Epithelial cell of alveolus of lung (primary cell): ENCODE results near the gene KRTAP12-3. TPM values are rescaled to one million over a fixed set of nuclear protein-coding genes. Genes with fewer than 3 reads are reported as not detected.

Experiments
- total RNA-seq: library from RNA; depleted of rRNA; stranded (reverse); fragments of >200 nt; gene quantifications from 2 replicates; pipeline ENCODE4 v1.2.1, GENCODE V29; 2015

The KRTAP12-3 gene, protein sequence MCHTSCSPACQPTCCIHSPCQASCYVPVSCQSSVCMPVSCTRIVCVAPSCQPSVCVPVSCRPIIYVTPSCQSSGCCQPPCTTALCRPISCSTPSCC
- total RNA-seq = not detected in 2 replicates

DNA sequence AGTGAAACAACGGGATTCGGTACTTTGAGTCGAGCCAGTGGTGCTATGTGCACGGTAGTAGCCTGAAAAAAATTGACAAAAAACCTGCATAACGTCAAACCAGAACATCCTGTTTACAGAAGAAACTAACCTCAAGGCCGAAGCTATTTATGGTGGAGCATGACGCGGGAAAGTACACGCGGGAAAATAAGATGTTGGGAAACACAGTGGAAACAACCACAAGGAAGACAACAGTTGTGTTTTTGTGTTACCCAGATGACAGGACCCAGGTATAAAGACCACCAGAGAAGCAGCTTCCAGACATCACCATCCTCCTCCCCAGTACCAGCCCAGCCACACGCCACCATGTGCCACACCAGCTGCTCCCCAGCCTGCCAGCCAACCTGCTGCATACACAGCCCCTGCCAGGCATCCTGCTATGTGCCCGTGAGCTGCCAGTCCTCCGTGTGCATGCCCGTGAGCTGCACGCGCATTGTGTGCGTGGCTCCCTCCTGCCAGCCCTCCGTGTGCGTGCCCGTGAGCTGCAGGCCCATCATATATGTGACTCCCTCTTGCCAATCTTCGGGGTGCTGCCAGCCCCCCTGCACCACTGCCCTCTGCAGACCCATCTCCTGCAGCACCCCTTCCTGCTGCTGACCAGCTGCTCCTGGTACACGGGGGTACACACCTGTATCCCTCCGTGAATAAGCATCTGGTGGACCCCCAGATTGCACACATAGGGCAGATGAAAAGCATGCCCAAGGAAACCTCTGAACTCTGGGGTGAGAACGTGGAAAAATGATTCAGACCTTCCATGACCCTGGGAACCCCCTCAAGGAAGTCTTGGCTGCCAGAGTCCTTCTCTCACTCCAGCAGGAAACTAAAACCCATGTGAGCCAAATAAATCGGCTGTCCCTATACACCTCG, at the start of gene KRTAP12-3:
Gene KRTAP12-3, plus strand, starts transcription at position 298 of the 906 bp plus-strand sequence. Its CDS starts 48 bp downstream, at position 346.

GRCh38 chr21:44612029-44612486, 45.7 kb upstream of the KRTAP12-3 start, which contains the start of gene KRTAP10-8:
Gene KRTAP10-8, plus strand, starts transcription at chr21:44612079. Its CDS starts 22 bp downstream, at chr21:44612101.

DNA sequence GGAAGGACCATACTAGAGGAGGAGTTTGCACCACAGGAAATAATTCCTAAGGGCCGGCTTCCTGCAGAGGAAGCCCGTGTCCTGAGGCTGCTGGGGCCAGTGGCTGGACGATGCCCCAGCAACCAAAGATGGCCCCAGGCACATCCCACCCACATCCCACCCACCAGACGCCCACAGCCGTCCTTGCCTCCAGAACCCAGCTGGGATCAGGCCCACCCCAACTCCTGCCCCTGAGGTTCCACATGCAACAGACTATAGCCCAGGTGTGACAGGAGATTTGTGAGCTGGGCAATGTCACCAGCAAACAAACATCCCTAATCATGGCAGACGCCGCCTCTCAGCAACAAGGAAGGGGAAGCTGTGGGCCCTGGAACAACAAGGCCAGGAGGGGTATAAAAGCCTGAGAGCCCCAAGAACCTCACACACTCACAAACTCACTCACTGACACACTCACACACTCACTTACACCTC, 31.0 kb upstream of the KRTAP12-3 start, which contains the start of gene KRTAP10-9:
Gene KRTAP10-9, plus strand, starts transcription at position 421 of the 471 bp plus-strand sequence. CDS start 79 bp downstream, outside the sequence.

GRCh38 chr21:44637018-44637850, 20.5 kb upstream of the KRTAP12-3 start, which contains the start of gene KRTAP10-10:
Gene KRTAP10-10, plus strand, starts transcription at chr21:44637356. Its CDS starts 62 bp downstream, at chr21:44637418.

DNA sequence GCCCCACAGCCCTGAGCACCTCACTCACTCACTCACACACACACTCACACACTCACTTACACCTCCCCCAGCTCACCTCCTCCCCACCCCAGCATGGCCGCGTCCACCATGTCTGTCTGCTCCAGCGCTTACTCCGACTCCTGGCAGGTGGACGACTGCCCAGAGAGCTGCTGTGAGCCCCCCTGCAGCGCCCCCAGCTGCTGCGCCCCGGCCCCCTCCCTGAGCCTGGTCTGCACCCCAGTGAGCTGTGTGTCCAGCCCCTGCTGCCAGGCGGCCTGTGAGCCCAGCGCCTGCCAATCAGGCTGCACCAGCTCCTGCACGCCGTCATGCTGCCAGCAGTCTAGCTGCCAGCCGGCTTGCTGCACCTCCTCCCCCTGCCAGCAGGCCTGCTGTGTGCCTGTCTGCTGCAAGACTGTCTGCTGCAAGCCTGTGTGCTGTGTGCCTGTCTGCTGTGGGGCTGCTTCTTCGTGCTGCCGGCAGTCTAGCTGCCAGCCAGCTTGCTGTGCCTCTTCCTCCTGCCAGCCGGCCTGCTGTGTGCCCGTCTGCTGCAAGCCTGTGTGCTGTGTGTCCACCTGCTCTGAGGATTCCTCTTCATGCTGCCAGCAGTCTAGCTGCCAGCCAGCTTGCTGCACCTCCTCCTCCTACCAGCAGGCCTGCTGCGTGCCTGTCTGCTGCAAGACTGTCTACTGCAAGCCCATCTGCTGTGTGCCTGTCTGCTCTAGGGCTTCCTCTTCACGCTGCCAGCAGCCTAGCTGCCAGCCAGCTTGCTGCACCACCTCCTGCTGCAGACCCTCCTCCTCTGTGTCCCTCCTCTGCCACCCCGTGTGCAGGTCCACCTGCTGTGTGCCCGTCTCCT, 11.1 kb upstream of the KRTAP12-3 start, which contains the start of gene KRTAP10-11:
Gene KRTAP10-11, plus strand, starts transcription at position 49 of the 856 bp plus-strand sequence. Its CDS starts 45 bp downstream, at position 94.

DNA sequence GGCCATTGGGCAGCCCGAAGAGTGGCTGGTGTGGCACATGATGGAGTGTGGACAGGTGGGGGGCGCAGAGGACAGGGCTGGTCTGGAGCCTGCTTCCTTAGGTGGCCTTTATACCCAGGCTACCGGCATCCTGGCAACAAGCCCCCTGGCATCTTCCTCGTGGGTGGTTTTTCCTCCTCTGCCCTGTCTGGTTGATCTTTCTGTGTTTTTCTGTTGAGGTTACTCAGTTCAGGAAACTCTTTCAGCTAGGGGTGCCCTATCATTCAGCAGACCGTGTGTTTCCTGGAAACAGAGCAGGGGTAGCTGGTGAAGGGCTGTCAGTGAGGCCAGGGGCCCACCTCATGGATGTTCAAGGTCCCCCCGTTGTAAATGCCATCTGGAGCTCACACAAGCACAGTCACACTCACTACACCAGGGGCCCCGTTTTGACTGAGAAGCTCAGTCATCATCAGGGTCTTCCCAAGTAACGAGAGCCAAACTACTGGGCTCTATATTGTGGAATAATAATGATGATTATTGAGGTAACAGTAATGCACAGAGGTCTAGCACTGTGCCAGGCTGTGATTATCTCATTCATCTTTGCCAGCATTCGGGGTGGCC, 3.1 kb upstream of the KRTAP12-3 start, which contains the start of gene KRTAP12-4:
Gene KRTAP12-4, minus strand, starts transcription at position 84 of the 600 bp plus-strand sequence. Its CDS starts 45 bp downstream, at position 39.

DNA sequence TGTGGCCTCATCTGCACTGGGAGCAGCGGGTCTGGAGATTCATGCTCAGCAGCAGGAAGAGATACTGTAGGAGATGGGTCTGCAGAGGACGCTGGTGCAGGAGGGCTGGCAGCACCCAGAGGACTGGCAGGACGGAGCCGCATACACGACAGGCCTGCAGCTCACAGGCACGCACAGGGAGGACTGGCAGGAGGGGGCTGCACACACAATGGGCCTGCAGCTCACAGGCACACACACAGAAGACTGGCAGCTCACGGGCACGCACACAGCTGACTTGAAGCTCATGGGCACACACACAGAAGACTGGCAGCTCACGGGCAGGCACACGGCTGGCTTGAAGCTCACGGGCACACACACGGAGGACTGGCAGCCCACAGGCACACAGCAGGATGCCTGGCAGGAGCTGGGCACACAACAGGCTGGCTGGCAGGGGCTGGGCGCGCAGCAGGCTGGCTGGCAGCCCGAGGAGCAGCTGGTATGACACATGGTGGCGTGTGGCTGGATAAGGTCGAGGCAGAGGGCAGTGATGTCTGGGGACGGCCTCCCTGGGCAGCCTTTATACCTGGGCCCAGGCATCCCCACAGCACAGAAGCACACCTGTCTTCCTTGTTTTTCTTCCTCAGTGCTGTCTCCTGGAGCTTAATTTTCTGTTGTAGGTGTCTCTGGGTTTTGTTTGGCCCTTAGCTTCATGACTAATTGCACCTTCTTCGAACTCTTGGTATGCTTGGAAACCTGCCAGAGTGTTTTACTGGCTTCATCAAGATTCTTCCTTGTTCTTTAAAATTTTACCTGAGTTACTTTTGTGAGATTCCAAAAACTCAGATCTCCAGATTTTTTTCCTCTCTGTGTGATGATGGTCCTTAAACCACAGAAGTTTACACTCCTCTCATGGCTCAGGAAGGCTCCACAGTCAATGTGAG, 8.9 kb downstream of the KRTAP12-3 start, which contains the start of gene KRTAP12-2:
Gene KRTAP12-2, minus strand, starts transcription at position 527 of the 920 bp plus-strand sequence. Its CDS starts 41 bp downstream, at position 486.

GRCh38 chr21:44681861-44682579, 24.3 kb downstream of the KRTAP12-3 start, which contains the start of gene KRTAP12-1:
Gene KRTAP12-1, minus strand, starts transcription at chr21:44682163. Its CDS starts 40 bp downstream, at chr21:44682123.

DNA sequence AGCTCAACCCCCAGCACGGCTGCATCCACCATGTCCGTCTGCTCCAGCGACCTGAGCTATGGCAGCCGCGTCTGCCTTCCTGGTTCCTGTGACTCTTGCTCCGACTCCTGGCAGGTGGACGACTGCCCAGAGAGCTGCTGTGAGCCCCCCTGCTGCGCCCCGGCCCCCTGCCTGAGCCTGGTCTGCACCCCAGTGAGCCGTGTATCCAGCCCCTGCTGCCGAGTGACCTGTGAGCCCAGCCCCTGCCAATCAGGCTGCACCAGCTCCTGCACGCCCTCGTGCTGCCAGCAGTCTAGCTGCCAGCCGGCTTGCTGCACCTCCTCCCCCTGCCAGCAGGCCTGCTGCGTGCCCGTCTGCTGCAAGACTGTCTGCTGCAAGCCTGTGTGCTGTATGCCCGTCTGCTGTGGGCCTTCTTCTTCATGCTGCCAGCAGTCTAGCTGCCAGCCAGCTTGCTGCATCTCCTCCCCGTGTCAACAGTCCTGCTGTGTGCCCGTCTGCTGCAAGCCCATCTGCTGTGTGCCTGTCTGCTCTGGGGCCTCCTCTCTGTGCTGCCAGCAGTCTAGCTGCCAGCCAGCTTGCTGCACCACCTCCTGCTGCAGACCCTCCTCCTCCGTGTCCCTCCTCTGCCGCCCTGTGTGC, 39.6 kb downstream of the KRTAP12-3 start, which contains the start of gene KRTAP10-12:
Gene KRTAP10-12, plus strand, starts transcription at position 1 of the 639 bp plus-strand sequence. Its CDS starts 30 bp downstream, at position 31.

Other genes starting within 250 kb of the KRTAP12-3 start
- 0.64 and 1.0 TPM in 2 replicates for gene LRRC3, start 202.4 kb upstream of the KRTAP12-3 start, total RNA-seq
- gene KRTAP10-1, start 117.7 kb upstream of the KRTAP12-3 start, total RNA-seq = not detected in 2 replicates
- not detected in 2 replicates for gene KRTAP10-2, start 106.4 kb upstream of the KRTAP12-3 start, total RNA-seq
- gene KRTAP10-3, start 99.1 kb upstream of the KRTAP12-3 start, total RNA-seq = not detected in 2 replicates
- gene KRTAP10-4, start 84.2 kb upstream of the KRTAP12-3 start, total RNA-seq = not detected in 2 replicates
- gene KRTAP10-5, start 77.3 kb upstream of the KRTAP12-3 start, total RNA-seq = not detected in 2 replicates
- not detected in 2 replicates for gene KRTAP10-6, start 65.4 kb upstream of the KRTAP12-3 start, total RNA-seq
- not detected in 2 replicates for gene KRTAP10-7, start 57.3 kb upstream of the KRTAP12-3 start, total RNA-seq
- gene KRTAP10-8, start 45.9 kb upstream of the KRTAP12-3 start, total RNA-seq = not detected in 2 replicates
- not detected in 2 replicates for gene KRTAP10-9, start 30.8 kb upstream of the KRTAP12-3 start, total RNA-seq
- not detected in 2 replicates for gene KRTAP10-10, start 20.6 kb upstream of the KRTAP12-3 start, total RNA-seq
- gene KRTAP10-11, start 11.5 kb upstream of the KRTAP12-3 start, total RNA-seq = not detected in 2 replicates
- not detected in 2 replicates for gene KRTAP12-4, start 3.3 kb upstream of the KRTAP12-3 start, total RNA-seq
- not detected in 2 replicates for gene KRTAP12-2, start 9.0 kb downstream of the KRTAP12-3 start, total RNA-seq
- not detected in 2 replicates for gene KRTAP12-1, start 24.2 kb downstream of the KRTAP12-3 start, total RNA-seq
- gene KRTAP10-12, start 39.2 kb downstream of the KRTAP12-3 start, total RNA-seq = not detected in 2 replicates
- not detected in 2 replicates for gene TSPEAR, start 53.6 kb downstream of the KRTAP12-3 start, total RNA-seq
- 26.0 and 36.0 TPM in 2 replicates for gene UBE2G2, start 143.9 kb downstream of the KRTAP12-3 start, total RNA-seq
- gene SUMO3, start 160.1 kb downstream of the KRTAP12-3 start, total RNA-seq = 71.9 and 80.0 TPM in 2 replicates
- 221 and 345 TPM in 2 replicates for gene PTTG1IP, start 215.8 kb downstream of the KRTAP12-3 start, total RNA-seq